Stimulated activated CD8-positive, alpha-beta memory T cell treated with anti-CD3 and anti-CD28 coated beads, Interleukin-15, amount 100 ng/mL, for 1 hour (primary cell): ENCODE results near the gene COL13A1.

ENCODE experiments used
- DNase-seq: peaks from one replicate; pipeline ENCODE4 v3.0.0-alpha.2; 2020; ENCODE audit warnings: low read depth

Gene COL13A1

GRCh38 chr10:69963835-69964710 lies 162.4 kb downstream of the COL13A1 start:
- DNase-seq = no peak

- DNase-seq = no peak
These were observed 163.4 kb downstream of the COL13A1 start for GRCh38 chr10:69965086-69965485.

GRCh38 chr10:69965919-69966662 lies 164.4 kb downstream of the COL13A1 start:
- no peak for DNase-seq

GRCh38 chr10:69968830-69969229 lies 167.1 kb downstream of the COL13A1 start:
- DNase-seq = no peak

GRCh38 chr10:69969977-69970376 lies 168.3 kb downstream of the COL13A1 start:
- no peak for DNase-seq

- no peak for DNase-seq
These were observed 171.3 kb downstream of the COL13A1 start for GRCh38 chr10:69972981-69973397.

- no peak for DNase-seq
These were observed 172.0 kb downstream of the COL13A1 start for GRCh38 chr10:69973678-69974077.

- no peak for DNase-seq
These were observed 172.9 kb downstream of the COL13A1 start for GRCh38 chr10:69974551-69975155.

- DNase-seq = no peak
These were observed 175.3 kb downstream of the COL13A1 start for GRCh38 chr10:69976795-69977546.

- no peak for DNase-seq
These were observed 177.5 kb downstream of the COL13A1 start for GRCh38 chr10:69979174-69979573.

GRCh38 chr10:69980672-69981071 lies 179.0 kb downstream of the COL13A1 start:
- no peak for DNase-seq

- no peak for DNase-seq
These were observed 186.4 kb downstream of the COL13A1 start for GRCh38 chr10:69988094-69988493.

GRCh38 chr10:69991151-69991550 lies 189.4 kb downstream of the COL13A1 start:
- DNase-seq = no peak

GRCh38 chr10:69994262-69994661 lies 192.6 kb downstream of the COL13A1 start:
- DNase-seq = no peak

GRCh38 chr10:69996611-69997010 lies 194.9 kb downstream of the COL13A1 start:
- no peak for DNase-seq

GRCh38 chr10:70000262-70000661 lies 198.6 kb downstream of the COL13A1 start:
- DNase-seq = no peak

- no peak for DNase-seq
These were observed 205.6 kb downstream of the COL13A1 start for GRCh38 chr10:70007116-70007820.
